LNCAP (cell line): ENCODE measurements around the gene TFDP2.

Experiments
- TF ChIP-seq, protein P1 (sequence below): fragments of 450-650 bp; IDR thresholded peaks from 2 replicates; pipeline ENCODE4 v1.5.1; 2017; ENCODE audit warnings: mild to moderate bottlenecking

The TFDP2 gene

DNA sequence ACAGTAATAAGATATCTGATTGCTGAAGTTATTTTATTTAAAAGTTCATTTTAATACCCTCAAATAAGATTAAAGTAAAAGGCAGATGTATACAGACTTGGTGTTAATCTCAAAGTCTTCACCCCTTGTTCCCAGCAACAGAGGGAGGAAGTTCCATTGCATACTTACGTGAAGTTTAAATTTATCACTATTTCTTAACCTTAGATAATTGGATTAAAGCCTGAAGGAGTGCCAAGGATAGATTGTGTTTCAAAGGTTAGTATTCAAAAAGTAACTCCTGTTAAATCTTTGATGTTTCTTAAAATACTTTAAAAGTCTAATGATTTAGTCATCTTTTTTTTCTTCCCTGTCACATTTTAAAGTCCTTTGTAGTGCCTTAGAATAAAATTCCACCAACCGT, 233.6 kb downstream of the TFDP2 start:
- TF ChIP-seq, protein P1, sequence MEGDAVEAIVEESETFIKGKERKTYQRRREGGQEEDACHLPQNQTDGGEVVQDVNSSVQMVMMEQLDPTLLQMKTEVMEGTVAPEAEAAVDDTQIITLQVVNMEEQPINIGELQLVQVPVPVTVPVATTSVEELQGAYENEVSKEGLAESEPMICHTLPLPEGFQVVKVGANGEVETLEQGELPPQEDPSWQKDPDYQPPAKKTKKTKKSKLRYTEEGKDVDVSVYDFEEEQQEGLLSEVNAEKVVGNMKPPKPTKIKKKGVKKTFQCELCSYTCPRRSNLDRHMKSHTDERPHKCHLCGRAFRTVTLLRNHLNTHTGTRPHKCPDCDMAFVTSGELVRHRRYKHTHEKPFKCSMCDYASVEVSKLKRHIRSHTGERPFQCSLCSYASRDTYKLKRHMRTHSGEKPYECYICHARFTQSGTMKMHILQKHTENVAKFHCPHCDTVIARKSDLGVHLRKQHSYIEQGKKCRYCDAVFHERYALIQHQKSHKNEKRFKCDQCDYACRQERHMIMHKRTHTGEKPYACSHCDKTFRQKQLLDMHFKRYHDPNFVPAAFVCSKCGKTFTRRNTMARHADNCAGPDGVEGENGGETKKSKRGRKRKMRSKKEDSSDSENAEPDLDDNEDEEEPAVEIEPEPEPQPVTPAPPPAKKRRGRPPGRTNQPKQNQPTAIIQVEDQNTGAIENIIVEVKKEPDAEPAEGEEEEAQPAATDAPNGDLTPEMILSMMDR: no peak

DNA sequence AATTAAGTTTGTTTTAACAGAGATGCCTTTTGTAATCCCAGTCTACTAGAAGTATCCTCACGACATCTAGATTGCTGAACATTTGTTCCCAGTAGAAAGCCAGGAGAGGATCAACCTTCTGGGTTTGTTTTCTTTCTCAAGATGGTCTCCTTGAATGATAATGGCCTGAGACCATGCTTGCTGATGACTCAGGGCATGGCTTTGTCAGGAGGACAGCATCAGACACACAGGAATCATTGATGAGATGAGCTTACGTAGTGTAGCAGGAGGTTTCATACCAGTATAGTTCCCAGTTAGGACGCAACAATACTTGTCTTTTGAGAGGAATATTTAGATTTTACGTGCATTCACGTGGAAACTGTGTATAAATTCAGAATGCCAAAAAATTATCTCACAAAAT, 234.3 kb downstream of the TFDP2 start:
- TF ChIP-seq, protein P1: no peak

DNA sequence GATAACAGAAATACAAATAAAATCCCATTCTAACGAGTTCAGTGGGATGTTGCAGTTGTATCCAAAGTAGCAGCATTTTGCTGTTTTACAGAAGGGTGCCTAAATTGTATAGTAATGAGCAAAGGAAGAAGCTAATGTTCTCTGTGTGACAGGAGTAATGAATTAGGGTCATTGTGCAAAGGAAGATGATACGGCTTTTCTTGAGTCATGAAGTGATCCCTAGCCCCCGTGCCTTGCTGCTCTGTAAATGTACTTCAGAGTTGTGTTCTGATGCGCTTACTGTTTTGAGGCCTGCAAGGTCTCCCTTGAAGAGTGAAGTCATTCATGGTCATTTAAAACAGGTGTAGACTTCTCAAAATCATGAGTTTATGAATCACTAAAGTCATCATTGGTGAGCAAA, 235.0 kb downstream of the TFDP2 start:
- TF ChIP-seq, protein P1: no peak

DNA sequence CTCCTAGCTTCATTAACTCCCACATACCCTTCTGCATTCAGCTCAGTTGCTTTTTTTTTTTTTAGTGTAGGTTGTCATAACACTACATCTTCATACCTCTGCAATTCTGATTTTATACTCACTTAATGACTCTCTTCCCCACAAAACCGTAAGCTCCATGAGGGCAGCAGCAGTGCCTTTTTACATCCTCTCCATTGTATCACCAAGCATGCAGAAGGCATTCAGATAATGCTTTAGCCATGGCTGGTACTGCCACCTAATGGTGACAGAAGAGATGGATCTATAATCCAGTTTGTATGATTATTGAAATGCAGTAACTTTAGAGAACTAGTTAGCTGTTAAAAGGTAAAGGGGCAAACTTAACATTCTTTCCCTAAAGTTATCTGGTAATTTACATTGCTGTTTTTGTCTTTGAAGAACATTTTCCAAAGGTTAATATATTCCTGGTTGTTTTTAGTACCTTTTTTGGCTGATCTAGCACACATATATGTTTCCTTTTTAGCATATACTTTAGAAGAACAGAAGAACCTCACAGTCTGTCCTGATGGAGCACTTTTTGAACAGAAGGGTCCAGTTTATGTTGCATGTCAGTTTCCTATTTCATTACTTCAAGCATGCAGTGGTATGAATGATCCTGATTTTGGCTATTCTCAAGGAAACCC, 236.1 kb downstream of the TFDP2 start:
- TF ChIP-seq, protein P1: peak; percentile 60

DNA sequence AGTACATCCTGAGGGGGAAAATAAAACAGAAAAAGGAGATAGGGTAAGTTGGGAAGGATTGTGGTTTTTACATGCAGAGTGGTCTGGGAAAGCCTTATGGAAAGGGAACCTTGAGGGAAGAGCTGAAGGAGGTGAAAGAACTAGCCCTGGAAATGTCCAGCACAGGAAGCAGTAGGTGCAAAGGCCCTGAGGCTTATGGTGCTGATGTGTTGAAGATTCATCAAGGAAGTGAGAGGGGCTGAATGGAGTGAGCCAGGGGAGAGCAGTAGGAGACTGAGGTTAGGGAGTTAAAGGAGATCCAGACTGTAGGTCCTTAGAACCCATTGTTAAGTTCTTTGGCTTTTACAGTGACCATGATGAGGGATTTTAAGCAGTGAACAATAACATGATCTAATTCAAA, 239.9 kb downstream of the TFDP2 start:
- TF ChIP-seq, protein P1: no peak

DNA sequence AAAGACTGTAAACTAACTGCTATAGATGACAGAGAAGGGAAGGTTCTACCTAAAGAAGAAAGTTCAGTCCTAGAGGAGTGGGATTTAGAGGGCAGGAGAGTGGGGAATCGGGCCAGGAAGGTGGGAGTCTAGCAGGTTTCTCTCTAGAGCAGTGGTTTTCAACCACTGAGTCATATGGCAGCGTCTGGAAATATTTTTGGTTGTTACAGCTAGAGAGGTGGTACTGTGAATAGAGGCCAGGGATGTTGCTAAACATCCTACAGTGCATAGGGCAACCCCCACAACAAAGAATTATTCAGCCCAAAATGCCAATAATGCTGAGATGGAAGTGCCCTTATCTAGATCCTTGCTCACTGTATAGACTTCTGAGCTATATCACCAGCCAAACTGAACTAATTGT, 244.2 kb downstream of the TFDP2 start:
- TF ChIP-seq, protein P1: no peak

DNA sequence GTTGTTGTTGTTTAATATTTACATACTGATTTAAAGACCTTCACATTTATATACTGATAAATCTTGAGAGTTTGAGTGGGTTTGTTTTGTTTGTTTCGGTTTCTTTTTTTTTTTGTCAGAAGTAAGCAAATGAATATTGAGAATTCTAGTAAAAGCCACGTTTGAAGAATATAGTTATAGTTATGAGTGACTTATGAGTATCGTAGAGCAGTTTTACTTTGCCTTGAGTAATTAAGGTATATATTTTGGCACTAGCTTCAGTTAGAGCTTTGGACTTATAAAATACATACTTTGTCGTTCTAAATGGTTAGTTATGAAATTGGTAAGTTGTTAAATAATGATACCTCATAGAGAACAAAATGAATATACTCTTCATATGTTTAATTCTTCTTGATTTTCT, 245.1 kb downstream of the TFDP2 start:
- TF ChIP-seq, protein P1: no peak

DNA sequence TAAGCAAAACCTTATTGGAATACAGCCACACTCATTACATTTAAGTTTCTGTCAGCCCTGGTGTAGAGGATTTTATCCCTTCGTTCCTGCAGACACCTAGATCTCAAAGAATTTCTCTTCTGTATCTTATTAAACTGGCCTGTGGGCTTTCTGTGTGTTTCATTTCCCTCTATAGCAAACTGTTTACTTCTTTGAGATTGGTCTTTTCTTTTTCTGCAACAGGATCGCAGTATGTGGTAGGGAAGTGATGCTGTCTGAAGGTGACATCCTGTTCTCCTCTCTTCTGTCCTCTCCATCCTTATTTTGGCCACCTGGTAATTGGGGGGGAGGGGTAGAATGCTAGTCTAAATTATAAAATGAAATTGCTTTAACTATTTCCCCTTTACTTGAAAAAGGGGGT, 247.4 kb downstream of the TFDP2 start:
- TF ChIP-seq, protein P1: no peak
